ENCODE results near the gene NRAP. TPM values are rescaled to one million over a fixed set of nuclear protein-coding genes. Genes with fewer than 3 reads are reported as not detected.
A peak's percentile ranks its signal among the peaks of the same experiment; 100 is the strongest.

NRAP gene
- total RNA-seq, 1 donor from 2014 or later = not detected

DNA sequence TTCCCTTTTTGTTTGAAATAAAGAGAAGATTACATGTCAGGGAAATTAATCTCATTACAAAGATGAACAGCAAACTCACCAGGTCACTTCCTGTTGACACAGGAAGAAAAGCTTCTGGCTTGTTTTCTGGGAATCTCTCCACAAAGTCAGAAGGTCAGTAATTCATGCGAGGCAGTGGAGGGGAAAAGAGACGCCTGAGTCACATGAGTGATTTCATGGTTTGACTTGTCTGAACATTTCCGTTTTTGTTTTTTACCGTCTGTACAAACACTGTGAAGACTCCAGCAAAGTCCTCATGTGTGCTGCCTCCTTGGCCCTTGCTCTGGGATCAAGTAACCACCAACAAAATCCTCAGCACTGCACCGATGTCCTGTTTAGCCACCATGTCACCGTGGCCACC is 113.5 kb downstream of the NRAP start:
- Mint-ChIP-seq H3K36me3 (ENCODE audit: low read depth) (no peaks in the 10 kb centered on the region), H3K27me3 (ENCODE audit: low read depth) (peaks cover 10% of the 10 kb centered on the region), H3K4me3 (no peak overlapping the region), H3K4me1 (peaks cover 23% of the 10 kb centered on the region), H3K9me3 (no peaks in the 10 kb centered on the region), H3K27ac (ENCODE audit: unreplicated experiment) (peak overlapping the region; percentile 91)
- TF ChIP-seq, protein P1, sequence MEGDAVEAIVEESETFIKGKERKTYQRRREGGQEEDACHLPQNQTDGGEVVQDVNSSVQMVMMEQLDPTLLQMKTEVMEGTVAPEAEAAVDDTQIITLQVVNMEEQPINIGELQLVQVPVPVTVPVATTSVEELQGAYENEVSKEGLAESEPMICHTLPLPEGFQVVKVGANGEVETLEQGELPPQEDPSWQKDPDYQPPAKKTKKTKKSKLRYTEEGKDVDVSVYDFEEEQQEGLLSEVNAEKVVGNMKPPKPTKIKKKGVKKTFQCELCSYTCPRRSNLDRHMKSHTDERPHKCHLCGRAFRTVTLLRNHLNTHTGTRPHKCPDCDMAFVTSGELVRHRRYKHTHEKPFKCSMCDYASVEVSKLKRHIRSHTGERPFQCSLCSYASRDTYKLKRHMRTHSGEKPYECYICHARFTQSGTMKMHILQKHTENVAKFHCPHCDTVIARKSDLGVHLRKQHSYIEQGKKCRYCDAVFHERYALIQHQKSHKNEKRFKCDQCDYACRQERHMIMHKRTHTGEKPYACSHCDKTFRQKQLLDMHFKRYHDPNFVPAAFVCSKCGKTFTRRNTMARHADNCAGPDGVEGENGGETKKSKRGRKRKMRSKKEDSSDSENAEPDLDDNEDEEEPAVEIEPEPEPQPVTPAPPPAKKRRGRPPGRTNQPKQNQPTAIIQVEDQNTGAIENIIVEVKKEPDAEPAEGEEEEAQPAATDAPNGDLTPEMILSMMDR (conservative IDR thresholded peaks at IDR 0.05) = no peak
- no peak for DNase-seq (ENCODE audit: low read depth, low spot score)

DNA sequence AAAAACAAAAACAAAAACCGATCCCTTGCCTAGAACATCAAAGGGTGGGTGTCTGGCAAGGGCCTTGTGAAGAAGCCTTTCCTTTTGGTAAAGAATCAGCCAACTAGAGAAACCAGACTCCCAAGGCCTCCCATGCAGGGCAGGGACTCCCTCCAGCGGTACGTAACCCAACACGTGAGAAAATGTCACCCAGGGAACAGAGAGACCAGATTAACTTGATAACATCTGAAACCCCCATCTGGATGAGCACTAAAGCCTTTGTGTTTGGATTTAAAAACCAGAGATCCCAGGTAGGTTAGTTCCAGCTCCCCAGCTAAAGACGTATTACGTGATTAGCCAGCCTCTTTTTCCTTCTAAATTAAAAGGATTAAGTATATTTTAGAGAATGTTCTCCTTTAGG is 114.0 kb downstream of the NRAP start:
- Mint-ChIP-seq H3K27ac (ENCODE audit: unreplicated experiment) (peak overlapping the region; percentile 40), H3K4me3 (no peak overlapping the region), H3K4me1 (peaks cover 23% of the 10 kb centered on the region), H3K9me3 (no peaks in the 10 kb centered on the region), H3K36me3 (ENCODE audit: low read depth) (no peaks in the 10 kb centered on the region), H3K27me3 (ENCODE audit: low read depth) (peaks cover 9% of the 10 kb centered on the region)
- TF ChIP-seq, protein P1 (conservative IDR thresholded peaks at IDR 0.05) = no peak
- DNase-seq (ENCODE audit: low read depth, low spot score) = no peak

DNA sequence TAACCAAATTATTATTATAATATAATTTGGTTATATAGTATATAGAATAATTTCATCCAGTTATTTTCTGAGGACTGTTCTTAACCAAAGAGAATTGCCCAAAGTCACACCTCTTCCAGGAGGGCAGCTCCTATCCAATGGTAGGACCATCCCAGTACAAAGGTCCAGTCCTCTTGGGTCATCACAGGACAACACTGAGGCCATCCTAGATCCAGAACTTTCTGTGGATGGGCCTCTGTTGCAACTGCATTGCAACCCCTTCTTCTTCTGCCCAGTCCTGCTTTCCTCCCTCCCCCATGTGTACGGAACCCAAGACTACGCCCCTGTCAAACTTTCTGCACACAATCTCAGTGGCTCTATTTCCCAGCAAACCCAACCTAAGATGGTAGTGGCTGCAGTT is 116.4 kb downstream of the NRAP start:
- Mint-ChIP-seq H3K27ac (ENCODE audit: unreplicated experiment) (no peak overlapping the region), H3K36me3 (ENCODE audit: low read depth) (no peaks in the 10 kb centered on the region), H3K4me3 (no peak overlapping the region), H3K27me3 (ENCODE audit: low read depth) (peaks cover 2% of the 10 kb centered on the region), H3K4me1 (peaks cover 23% of the 10 kb centered on the region), H3K9me3 (no peaks in the 10 kb centered on the region)
- DNase-seq (ENCODE audit: low read depth, low spot score) = no peak
- TF ChIP-seq, protein P1 (conservative IDR thresholded peaks at IDR 0.05) = no peak

DNA sequence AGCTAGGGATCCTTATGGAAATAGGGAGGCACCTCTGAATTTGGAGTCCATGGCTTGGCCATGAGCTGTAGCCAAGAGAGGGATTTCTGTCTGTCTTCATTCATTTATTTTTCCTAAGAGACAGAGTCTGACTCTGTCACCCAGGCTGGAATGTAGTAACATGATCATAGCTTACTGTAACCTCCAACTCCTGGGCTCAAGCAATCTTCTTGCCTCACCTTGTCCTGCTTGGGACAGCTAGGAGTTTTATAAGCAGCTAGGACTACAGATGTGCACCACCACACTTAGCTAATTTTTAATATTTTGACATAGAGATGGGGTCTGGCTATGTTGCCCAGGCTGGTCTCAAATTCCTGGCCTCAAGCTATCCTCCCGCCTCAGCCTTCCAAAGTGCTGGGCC is 119.4 kb downstream of the NRAP start:
- Mint-ChIP-seq H3K27me3 (ENCODE audit: low read depth) (no peaks in the 10 kb centered on the region), H3K36me3 (ENCODE audit: low read depth) (no peaks in the 10 kb centered on the region), H3K4me3 (no peak overlapping the region), H3K9me3 (no peaks in the 10 kb centered on the region), H3K27ac (ENCODE audit: unreplicated experiment) (no peak overlapping the region), H3K4me1 (peaks cover 8% of the 10 kb centered on the region)
- DNase-seq (ENCODE audit: low read depth, low spot score) = no peak
- TF ChIP-seq, protein P1 (conservative IDR thresholded peaks at IDR 0.05) = no peak

DNA sequence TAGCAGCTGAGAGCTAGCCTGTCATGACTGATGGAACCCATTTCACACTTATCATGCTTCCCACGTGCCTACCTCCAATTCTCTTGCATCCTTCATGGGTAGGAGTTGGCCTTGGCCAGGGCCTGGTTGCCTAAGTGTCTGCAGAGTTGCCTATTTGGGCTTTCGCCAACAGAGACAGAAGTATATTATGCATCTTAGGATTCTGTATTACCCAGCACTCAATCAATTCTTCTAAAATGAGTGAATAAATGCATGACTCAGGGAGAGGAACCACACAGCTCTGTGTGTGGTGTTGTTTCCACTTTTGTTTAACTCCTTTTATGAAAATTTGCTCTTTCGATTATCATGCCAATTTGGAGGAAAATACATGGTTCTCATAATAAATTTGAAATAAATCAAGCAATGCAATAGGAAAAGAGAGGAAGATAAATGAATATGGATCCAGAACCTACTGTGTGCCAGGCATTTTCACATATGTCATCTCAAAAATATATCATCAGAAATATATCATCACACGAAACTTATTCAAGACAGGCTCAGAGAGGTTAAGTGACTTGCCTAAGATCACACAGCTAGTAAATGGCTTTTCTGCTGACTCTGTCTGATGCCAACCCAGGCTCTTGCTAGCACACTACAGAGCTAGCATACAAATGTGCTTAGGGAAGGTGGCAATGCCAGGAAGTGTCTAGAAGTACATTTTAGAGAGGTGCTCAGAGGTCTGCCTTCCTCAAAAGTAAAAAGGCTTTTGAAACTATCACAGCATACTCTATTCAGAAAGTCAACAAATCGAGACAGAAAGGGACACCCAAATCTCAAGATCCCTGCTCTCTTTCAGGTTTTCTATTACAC is 120.5 kb downstream of the NRAP start:
- DNase-seq (ENCODE audit: low read depth, low spot score) = no peak
- Mint-ChIP-seq H3K4me1 (no peaks in the 10 kb centered on the region), H3K27me3 (ENCODE audit: low read depth) (no peaks in the 10 kb centered on the region), H3K9me3 (no peaks in the 10 kb centered on the region), H3K36me3 (ENCODE audit: low read depth) (no peaks in the 10 kb centered on the region), H3K27ac (ENCODE audit: unreplicated experiment) (no peak overlapping the region), H3K4me3 (no peak overlapping the region)
- TF ChIP-seq, protein P1 (conservative IDR thresholded peaks at IDR 0.05) = no peak

Measured in neural crest cell (in vitro differentiated cells).